Measurements from ENCODE around the gene TENT5C. TPM values are rescaled to one million over a fixed set of nuclear protein-coding genes. Genes with fewer than 3 reads are reported as not detected.

Gene TENT5C
- total RNA-seq, 4 donors from 2014 or later: 3.8 to 7.6 (median 6.6) TPM

DNA sequence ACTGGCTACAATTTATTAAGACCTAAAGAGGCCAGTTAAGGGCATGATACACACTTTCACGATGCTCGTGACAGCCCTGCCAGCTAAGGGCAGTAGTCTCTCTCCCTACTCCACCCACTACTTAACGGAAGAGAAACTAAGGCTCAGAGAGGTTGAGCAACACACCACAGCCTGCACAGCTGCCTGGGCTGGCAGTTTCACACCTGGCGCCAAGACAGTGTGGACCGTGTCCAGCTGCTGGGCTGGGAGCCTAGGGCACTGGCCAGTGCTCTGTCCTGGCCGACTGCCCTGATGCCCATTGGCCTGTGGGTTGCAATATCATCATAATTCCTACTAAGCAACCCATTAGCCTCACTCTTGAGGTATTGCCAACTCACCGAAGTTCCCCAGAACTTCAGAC, 27.6 kb downstream of the TENT5C start:
- ATAC-seq (ENCODE audit: low FRiP score) (no peak), DNase-seq (ENCODE audit: low spot score) (no peak)
- TF ChIP-seq, protein P1, sequence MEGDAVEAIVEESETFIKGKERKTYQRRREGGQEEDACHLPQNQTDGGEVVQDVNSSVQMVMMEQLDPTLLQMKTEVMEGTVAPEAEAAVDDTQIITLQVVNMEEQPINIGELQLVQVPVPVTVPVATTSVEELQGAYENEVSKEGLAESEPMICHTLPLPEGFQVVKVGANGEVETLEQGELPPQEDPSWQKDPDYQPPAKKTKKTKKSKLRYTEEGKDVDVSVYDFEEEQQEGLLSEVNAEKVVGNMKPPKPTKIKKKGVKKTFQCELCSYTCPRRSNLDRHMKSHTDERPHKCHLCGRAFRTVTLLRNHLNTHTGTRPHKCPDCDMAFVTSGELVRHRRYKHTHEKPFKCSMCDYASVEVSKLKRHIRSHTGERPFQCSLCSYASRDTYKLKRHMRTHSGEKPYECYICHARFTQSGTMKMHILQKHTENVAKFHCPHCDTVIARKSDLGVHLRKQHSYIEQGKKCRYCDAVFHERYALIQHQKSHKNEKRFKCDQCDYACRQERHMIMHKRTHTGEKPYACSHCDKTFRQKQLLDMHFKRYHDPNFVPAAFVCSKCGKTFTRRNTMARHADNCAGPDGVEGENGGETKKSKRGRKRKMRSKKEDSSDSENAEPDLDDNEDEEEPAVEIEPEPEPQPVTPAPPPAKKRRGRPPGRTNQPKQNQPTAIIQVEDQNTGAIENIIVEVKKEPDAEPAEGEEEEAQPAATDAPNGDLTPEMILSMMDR (IDR thresholded peaks at IDR 0.05): no peak

DNA sequence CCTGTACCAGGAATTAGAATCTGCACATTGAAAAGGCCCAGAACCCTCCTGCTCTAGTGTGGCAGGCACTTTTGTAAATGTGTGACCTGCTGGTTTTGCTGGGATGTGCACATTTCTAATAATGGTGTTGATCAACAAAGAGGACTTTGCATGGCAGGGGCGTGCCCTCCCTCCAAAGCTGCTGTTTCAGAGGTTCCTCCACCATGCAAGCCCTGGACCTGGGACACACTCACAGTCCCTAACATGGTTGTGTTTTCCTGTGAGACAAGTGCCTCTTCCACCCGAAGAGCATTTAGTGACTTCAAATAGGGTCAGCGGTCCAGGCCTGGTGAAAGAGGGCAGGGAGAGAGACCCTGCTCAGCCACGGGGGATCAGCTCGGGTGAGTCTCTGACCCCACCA, 28.1 kb downstream of the TENT5C start:
- DNase-seq (ENCODE audit: low spot score) (no peak), ATAC-seq (ENCODE audit: low FRiP score) (no peak)
- TF ChIP-seq, protein P1 (IDR thresholded peaks at IDR 0.05): no peak

DNA sequence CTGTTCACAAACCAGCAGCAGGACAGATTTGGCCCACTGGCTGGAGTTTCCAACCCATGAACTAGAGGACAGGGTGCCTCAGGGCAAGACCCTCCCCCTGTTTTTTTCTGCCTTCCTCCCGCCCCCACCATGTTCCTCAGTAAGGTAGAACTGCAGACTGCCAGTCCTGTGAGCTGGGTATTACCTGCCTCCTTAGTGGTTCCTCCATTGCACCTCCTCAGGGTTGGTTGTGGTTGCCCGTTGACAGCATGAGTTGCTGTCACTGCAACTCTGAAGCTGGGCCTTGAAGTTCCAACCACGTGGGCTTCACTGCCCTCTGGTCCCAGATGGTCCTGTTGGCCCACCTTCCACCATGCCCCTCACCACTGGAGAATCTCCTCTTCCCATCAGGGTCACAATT, 28.8 kb downstream of the TENT5C start:
- ATAC-seq (ENCODE audit: low FRiP score): no peak
- TF ChIP-seq, protein P1 (IDR thresholded peaks at IDR 0.05): no peak
- DNase-seq (ENCODE audit: low spot score): no peak

DNA sequence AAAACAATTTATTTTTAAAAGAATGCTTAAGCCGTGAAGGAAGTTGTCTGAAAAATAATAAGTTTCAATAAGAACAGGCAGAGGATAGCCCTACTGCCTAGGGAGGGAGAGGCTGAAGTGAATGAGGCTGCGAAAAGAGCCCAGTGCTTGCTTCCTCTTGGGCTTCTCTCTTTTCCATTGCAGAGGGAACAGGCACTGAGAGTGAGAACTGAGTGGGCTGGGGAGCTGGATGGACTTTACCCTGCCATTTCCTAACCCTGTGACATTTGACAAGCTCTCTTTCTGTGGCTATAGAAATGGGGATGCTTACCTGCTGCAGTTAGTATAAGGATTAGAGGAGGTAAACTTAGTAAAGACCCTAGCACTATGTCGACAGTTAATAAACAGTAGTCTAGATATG, 30.0 kb downstream of the TENT5C start:
- DNase-seq (ENCODE audit: low spot score) (no peak), ATAC-seq (ENCODE audit: low FRiP score) (no peak)
- TF ChIP-seq, protein P1 (IDR thresholded peaks at IDR 0.05): no peak

DNA sequence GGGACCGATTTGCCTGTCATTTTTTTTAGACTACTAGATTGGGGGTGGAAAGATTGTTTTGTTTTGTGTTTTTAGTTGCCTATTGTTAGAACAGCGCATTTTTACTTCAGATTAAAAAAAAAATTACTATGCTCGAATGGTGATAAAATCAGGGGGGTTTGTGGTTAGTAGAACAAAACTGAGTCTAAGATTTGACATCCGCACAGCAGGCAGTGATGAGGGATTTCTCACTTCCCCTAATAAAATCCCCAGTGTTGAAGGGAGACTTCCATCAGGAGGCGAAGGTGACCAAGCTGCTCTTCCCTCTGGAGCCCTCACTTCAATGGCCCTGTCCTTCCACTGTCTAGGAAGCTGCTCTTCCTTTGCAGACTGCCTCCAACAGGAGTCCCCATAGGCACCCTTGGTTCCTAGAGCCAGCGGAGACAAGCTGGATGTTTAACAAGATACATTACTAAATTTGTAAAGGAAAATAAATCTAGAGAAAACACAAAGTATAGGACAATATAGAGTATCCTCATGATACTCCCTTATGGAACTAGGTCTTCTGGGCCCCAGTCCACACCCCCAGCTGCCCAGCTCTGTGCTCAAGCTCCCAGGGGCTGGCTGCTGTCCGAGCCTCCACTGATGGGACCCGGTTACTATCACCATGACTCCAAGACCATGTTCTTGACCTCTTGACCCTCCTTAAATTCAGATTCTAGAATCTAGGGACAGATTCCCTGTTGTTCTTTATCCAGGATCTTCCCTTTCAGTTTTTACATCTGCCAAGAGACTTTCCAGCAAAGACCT, 31.0 kb downstream of the TENT5C start:
- ATAC-seq (ENCODE audit: low FRiP score) (no peak), DNase-seq (ENCODE audit: low spot score) (no peak)
- TF ChIP-seq, protein P1 (IDR thresholded peaks at IDR 0.05): no peak

DNA sequence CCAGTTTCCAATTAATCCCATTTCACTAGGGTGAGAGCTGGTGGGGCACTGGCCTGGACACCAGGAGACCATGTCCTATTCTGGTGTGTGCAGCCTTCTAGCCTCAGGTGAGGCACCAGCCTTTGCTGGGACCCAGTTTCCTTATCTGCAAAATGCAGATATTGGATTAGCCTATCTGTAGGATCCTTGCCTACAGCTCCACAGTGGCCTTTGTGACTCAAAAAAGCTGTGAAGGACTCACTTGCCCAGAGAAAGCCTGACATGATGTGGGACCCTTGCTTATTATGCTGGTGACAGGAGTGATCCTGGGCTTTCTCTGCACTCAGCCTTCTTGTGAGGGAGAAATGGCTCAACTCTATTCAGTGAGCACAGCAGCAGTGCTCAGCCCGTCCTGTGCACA, 32.3 kb downstream of the TENT5C start:
- ATAC-seq (ENCODE audit: low FRiP score): no peak
- TF ChIP-seq, protein P1 (IDR thresholded peaks at IDR 0.05): no peak
- no peak for DNase-seq (ENCODE audit: low spot score)

DNA sequence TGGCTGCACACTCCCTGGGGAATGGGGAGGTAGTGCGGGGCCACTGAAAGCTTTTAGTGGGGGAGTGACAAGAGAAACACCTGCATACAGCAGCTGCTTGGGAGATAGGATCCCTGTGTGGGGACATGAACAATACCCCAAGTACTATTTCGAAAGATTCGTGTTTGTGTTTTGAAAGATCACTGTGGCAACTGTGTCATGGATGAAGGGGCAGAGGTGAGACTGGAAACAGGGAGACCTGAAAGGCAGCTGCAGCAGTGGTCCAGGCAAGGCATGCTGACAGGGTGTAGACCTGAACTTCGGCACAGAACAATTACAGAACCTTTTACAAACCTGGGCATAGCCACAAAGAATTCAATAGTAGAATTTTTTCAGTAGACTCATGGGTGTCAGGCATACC, 32.9 kb downstream of the TENT5C start:
- TF ChIP-seq, protein P1 (IDR thresholded peaks at IDR 0.05): no peak
- DNase-seq (ENCODE audit: low spot score) (no peak), ATAC-seq (ENCODE audit: low FRiP score) (no peak)
